GM19395 (cell line): ENCODE measurements around the gene SLC8A2.
"Not testable (repeated sequence)": the region's sequence is repeated elsewhere in the genome, so short reads cannot be mapped to it uniquely, and the experiment has no call there.

Source experiments
- ATAC-seq: cut with Tn5 transposase; IDR thresholded peaks from one replicate; pipeline ENCODE4 v1.9.1; 2021; ENCODE audit warnings: mild to moderate bottlenecking, moderate library complexity; ENCODE audit not compliant: unreplicated experiment

The SLC8A2 gene

DNA sequence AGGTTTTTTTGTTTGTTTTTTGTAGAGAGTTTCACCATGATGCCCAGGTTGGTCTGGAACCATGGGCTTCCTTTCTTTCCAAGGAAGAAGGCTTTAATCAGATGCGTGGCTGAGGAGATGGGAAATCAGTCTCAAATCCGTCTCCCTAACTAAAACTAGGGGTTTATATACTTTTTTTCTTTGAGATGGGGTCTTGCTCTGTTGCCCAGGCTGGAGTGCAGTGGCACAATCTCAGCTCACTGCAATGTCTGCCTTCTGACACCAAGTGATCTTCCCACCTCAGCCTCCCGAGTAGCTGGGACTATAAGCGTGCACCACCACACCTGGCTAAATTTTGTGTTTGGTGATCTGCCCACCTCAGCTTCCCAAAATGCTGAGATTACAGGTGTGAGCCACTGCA is 87.2 kb downstream of the SLC8A2 start:
- not testable (repeated sequence) for ATAC-seq

DNA sequence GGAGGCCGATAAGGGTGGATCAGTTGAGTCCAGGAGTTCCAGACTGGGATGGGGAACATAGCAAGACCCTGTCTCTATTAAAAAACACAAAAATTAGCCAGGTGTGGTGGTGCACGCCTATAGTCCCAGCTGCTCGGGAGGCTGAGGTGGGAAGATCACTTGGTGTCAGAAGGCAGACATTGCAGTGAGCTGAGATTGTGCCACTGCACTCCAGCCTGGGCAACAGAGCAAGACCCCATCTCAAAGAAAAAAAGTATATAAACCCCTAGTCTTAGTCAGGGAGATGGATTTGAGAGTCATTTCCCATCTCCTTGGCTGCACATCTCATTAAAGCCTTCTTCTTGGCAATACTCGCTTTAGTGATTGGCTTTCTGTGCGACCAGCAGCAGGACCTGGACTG is 87.8 kb downstream of the SLC8A2 start:
- ATAC-seq, result not testable (repeated sequence)

DNA sequence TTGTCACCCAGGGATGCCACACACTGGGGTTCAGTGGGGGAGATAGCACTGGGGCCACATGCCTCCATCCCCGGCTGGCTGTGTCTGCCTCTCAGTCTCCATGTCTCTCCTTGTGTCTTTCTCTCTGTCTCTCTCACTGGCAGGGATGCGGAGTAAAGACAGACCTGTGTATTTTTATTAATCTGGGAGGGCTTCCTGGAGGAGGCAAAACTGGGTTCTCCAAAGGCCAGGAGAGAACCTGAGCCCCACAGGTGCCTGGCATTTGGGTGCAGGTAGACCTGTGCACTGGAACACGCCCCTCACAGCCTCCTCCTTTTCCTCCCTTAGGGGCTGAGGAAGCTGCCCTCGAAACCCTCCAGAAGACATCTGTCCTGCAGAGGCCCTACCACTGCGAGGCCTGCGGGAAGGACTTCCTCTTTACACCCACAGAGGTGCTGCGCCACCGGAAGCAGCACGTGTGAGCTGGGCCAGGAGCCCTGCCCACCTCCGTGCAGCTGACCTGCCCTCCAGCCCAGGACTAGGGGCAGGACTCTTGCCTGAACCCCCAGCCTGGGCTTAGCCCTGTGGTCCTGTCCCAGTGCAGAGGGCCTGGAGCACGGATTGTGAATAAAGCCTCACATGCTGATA is 89.9 kb downstream of the SLC8A2 start:
- ATAC-seq, result no peak

- ATAC-seq, result no peak
These were observed 90.6 kb downstream of the SLC8A2 start for GRCh38 chr19:47381121-47381520.

- no peak for ATAC-seq
These were observed 91.1 kb downstream of the SLC8A2 start for GRCh38 chr19:47380559-47380958.

GRCh38 chr19:47379381-47379938 is 92.2 kb downstream of the SLC8A2 start:
- ATAC-seq, result no peak

DNA sequence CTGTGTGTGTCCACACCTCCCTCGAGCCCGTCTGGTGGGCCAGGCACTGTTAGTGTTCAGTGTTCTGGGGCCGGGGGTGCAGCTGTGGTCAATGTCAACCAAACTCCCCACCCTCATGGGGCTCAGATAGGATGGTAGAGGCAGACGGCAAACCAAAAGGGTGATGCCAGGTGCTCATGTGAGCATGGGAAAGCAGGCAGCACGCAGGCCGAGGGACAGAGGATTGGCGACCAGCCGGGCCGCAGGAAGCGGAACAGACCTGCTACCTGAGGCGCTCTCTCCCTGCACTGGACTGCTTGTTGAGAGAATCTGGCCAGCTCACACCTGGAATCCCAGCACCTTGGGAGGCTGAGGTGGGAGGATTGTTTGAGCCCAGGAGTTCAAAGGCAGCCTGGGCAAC is 93.4 kb downstream of the SLC8A2 start:
- no peak for ATAC-seq
